T-helper 1 cell (primary cell): ENCODE data around the gene RAB3D.
"Not testable (repeated sequence)": the region's sequence is repeated elsewhere in the genome, so short reads cannot be mapped to it uniquely, and the experiment has no call there.

ENCODE experiments used
- DNase-seq, 5 donors: peaks; one replicate each; pipeline ENCODE4 v3.0.0-alpha.2; 2012 to 2020

The RAB3D gene

GRCh38 chr19:11365557-11366117 lies 26.2 kb upstream of the RAB3D start:
- no peak for DNase-seq

GRCh38 chr19:11364935-11365334 lies 25.5 kb upstream of the RAB3D start:
- DNase-seq: no peak

GRCh38 chr19:11364296-11364904 lies 24.9 kb upstream of the RAB3D start:
- no peak for DNase-seq

GRCh38 chr19:11363881-11364280 lies 24.4 kb upstream of the RAB3D start:
- no peak for DNase-seq

- no peak for DNase-seq
Measured at GRCh38 chr19:11361771-11362731, 22.6 kb upstream of the RAB3D start.

GRCh38 chr19:11361037-11361770 lies 21.7 kb upstream of the RAB3D start:
- no peak for DNase-seq

- DNase-seq: no peak
Measured at GRCh38 chr19:11359421-11359820, 20.0 kb upstream of the RAB3D start.

- no peak for DNase-seq
Measured at GRCh38 chr19:11356676-11357550, 17.5 kb upstream of the RAB3D start.

GRCh38 chr19:11356074-11356397 lies 16.6 kb upstream of the RAB3D start:
- no peak for DNase-seq

- DNase-seq: peak; percentile 73 to 85 (median 83)
Measured at GRCh38 chr19:11355160-11356073, 16.0 kb upstream of the RAB3D start, which contains the start of gene PLPPR2. Gene PLPPR2 (plus strand): TSS chr19:11355432. CDS start chr19:11357674, 2,242 bp downstream.

- not testable (repeated sequence) for DNase-seq
Measured at GRCh38 chr19:11354102-11354501, 14.6 kb upstream of the RAB3D start.

- no peak for DNase-seq
Measured at GRCh38 chr19:11349171-11349570, 9.7 kb upstream of the RAB3D start.

GRCh38 chr19:11347546-11348039 lies 8.1 kb upstream of the RAB3D start:
- DNase-seq: no peak

- DNase-seq: peak; percentile 95 to 99 (median 98)
Measured at GRCh38 chr19:11346104-11346940, 6.9 kb upstream of the RAB3D start, which contains the start of the genes CCDC159 and TMEM205. Gene CCDC159 (plus strand): TSS chr19:11346519. CDS start chr19:11346607, 88 bp downstream. Gene TMEM205 (minus strand): TSS chr19:11346268. CDS start chr19:11345619, 649 bp downstream.

GRCh38 chr19:11345122-11345803 lies 5.8 kb upstream of the RAB3D start:
- no peak for DNase-seq

GRCh38 chr19:11342429-11342828 lies 3.0 kb upstream of the RAB3D start:
- no peak for DNase-seq

GRCh38 chr19:11340099-11340467 lies 626 bp upstream of the RAB3D start:
- not testable (repeated sequence) for DNase-seq

- no peak for DNase-seq
Measured at GRCh38 chr19:11338569-11339253, 746 bp downstream of the RAB3D start.
